Tongue (tissue), 2 donors: Measurements from ENCODE around the gene NAALADL2. TPM values are rescaled to one million over a fixed set of nuclear protein-coding genes. Genes with fewer than 3 reads are reported as not detected.

Source experiments
- DNase-seq: peaks from one replicate; pipeline ENCODE4 v3.0.0-alpha.2; 2015
- total RNA-seq: library from RNA; depleted of rRNA; stranded (reverse); fragments of >200 nt; gene quantifications from one replicate; pipeline ENCODE4 v1.2.3, GENCODE V29; 2014

The NAALADL2 gene
- total RNA-seq, 1 donor from 2014 or later, result 76.0 TPM

GRCh38 chr3:174884776-174885568 is 25.8 kb downstream of the NAALADL2 start:
- no peak for DNase-seq

DNA sequence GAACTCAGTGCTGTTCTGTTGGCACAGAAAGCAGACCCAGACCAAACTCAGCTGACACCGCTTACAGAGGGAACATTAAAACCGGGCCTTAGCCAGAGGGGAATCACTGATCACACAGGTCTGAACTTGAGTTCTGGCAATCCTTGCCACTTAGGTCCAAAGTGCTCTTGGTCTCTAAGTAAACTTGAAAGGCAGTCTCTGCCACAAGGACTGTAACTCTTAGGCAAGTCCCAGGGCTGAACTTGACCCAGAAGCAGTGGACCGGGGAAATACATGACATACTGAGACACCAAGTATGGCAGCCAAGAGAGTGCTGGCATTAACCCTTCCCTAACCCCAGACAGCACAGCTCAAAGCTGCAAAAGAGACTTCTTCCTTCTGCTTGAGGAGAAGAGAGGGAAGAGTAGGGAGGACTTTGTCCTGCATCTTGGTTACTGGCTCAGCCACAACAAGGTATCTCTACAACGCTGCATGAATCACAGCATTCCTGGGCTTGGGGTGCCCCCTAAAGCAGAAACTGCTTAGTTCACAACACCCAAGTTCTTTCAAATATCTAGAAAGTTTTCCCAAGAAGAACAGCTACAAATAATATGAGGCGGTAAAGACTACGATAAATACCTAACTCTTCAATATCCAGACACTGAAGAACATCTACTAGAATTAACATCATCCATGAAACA is 32.5 kb downstream of the NAALADL2 start:
- DNase-seq, result no peak

- no peak for DNase-seq
Observed at GRCh38 chr3:174907027-174907426, 47.9 kb downstream of the NAALADL2 start.

GRCh38 chr3:174907628-174908407 is 48.7 kb downstream of the NAALADL2 start:
- no peak for DNase-seq

GRCh38 chr3:174931473-174932353 is 72.6 kb downstream of the NAALADL2 start:
- no peak for DNase-seq

- DNase-seq, result no peak
Observed at GRCh38 chr3:174936590-174936989, 77.5 kb downstream of the NAALADL2 start.

DNA sequence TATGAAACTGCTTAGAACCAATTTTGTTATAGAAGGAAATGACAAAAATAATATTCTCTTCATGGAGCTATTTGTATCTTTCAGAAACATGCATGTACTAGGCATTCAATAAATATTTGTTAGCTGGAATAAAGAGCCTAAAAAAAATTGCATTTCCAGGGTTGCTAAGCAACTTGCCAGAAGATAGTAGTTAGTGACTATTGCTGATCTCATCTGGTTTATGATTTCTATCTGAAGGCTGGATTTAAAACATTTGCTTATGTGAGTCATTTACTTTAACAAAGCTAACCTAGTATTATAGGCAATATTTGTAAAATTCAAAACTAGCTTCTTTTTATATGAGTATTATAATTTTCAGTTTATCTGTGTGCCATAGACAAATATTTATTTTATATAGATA is 78.3 kb downstream of the NAALADL2 start:
- DNase-seq, result no peak

GRCh38 chr3:174938102-174938501 is 79.0 kb downstream of the NAALADL2 start:
- no peak for DNase-seq

- DNase-seq, result no peak
Observed at GRCh38 chr3:174940151-174940550, 81.0 kb downstream of the NAALADL2 start.

DNA sequence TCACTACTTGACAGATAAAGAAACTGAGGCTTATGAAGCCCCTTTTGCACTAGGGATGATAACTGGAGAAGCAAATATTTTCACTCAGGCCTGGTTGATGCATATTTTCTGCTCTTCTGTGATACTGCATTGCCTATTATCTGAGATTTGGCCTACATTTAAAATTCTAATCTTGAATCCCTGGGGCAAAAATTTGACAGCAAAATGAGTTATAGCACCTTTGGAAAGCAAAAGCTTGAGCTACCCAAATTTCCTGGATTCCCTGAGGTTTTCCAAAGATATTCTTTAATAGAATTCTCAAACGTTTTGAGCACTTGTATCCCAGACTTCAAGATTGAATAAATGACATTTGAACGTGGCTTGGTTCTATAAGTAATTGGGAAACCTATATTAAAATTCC is 86.1 kb downstream of the NAALADL2 start:
- no peak for DNase-seq

DNA sequence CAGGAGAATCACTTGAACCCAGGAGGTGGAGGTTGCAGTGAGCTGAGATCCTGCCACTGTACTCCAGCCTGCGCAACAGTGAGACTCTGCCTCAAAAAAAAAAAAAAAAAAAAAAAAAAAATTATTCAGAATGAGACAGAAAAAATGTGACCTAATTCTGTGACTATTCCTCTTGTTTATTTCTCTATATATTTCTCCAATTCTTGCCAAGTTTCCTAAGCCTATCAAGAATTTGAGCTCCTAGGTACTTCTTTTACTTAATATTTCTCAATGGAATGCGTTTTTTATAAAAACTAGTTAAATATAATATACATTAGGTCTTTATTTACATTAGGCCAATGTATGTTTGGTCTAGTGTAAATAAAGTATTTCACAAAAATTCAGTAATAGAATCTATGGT is 86.8 kb downstream of the NAALADL2 start:
- DNase-seq, result no peak

DNA sequence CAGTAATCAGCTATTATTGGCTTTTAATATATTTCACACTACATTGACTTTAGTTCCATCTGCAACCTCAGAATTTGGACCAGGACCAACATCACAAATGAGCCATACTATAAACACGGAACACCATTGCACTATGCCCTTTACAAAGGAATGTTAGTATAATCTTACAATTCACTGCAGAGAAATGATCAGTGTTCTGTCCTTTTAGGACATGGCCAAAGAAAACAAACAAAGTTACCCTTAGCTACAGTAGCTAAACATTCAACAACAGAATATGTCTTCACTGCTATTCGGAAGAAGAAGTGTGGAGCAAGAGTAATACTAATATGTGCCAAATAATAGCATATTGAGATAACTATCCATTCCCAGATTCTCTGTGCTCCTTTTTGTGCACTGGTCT is 90.4 kb downstream of the NAALADL2 start:
- peak; percentile 42 for DNase-seq

DNA sequence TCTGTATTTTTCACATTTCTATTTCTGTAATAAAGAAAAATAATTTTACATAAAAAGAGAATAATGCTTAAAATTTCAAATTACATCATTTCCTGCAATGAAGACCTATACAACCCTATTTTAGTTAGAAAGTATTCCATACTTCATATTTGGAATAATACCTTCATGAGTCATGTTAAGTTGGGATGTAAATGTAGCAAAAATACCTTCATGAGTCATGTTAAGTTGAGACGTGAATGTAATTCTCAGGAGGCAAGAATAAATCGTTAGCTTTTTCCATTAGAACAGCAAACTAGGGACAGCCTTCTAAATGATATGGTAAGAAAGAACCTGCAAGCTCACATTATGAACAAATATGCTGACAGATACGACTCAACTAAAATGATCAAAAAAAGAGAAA is 91.9 kb downstream of the NAALADL2 start:
- no peak for DNase-seq

DNA sequence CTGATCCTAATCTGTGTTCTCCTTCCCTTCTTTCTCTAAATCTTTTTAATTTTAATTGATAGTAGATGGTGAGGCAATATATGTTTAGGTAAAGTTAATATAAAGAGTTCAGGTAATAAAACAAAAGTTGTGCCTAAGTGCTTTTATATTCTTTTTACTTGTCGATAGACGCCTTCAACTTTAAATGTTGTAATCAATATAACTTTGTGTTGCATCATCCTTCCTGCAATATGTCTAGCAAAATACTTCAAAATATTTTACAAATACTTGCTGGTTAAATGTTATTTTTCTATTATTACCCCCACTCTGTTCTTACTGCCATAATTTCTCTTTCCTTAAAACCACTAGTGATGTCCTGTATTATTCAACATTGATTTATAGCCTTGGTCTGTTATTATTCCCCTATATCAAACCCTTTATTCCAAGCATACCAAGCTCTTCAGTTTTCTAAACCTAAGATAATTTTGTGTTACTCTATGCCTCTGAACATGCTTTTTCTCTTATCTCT is 92.4 kb downstream of the NAALADL2 start:
- no peak for DNase-seq

- DNase-seq, result no peak
Observed at GRCh38 chr3:174953068-174953467, 93.9 kb downstream of the NAALADL2 start.

- no peak for DNase-seq
Observed at GRCh38 chr3:174955513-174956016, 96.4 kb downstream of the NAALADL2 start.

DNA sequence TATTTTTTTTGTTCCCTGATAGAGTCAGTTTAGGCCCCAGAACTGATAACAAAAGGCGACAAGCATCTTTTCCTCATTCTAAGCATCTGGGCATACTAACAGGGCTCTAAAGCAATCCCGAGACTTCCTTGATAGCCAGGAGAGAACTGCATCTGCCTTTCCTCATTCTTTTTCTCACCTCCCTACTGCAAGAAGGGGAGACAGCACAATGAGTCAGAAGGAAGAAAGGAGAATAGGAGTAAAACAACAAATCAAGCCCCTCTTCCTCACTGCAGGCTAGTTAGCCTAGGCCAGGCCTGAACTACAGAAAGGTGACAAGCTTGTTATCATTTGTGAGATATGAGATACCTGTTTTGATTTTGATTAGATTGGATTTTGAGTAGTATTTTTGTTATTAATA is 97.9 kb downstream of the NAALADL2 start:
- no peak for DNase-seq

- peak; percentile 24 for DNase-seq
Observed at GRCh38 chr3:174957551-174958001, 98.4 kb downstream of the NAALADL2 start.

GRCh38 chr3:174958671-174959328 is 99.7 kb downstream of the NAALADL2 start:
- DNase-seq, result peak; percentile 15

- DNase-seq, result no peak
Observed at GRCh38 chr3:174959556-174960065, 100.5 kb downstream of the NAALADL2 start.

- DNase-seq, result no peak
Observed at GRCh38 chr3:174960898-174961297, 101.8 kb downstream of the NAALADL2 start.
